ENCODE measurements around the gene GHITM.
A peak's percentile ranks its signal among the peaks of the same experiment; 100 is the strongest.
"Not testable (repeated sequence)": the region's sequence is repeated elsewhere in the genome, so short reads cannot be mapped to it uniquely, and the experiment has no call there.

Gene GHITM

DNA sequence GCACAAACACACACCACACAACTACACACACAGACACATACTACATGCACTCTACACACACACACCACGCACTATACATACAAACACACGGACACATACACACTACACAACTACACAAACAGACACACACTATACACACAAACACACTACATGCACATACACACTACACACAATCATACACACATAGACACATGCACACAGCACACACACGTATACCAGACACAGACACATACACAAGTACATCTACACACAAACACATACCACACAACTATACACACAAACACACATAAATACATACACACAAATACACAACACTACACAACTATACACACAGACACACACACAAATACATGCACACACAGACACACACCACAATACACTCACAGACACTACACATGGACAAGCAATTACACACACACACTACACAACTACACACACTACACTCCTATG is 38.9 kb downstream of the GHITM start:
- no peak for DNase-seq (ENCODE audit: low read depth)
- no peak for TF ChIP-seq CTCF (conservative IDR thresholded peaks at IDR 0.05; ENCODE audit: low read depth, low read length)
- H3K4me3 ChIP-seq (ENCODE audit: low read depth, low read length), result no peak overlapping the region

DNA sequence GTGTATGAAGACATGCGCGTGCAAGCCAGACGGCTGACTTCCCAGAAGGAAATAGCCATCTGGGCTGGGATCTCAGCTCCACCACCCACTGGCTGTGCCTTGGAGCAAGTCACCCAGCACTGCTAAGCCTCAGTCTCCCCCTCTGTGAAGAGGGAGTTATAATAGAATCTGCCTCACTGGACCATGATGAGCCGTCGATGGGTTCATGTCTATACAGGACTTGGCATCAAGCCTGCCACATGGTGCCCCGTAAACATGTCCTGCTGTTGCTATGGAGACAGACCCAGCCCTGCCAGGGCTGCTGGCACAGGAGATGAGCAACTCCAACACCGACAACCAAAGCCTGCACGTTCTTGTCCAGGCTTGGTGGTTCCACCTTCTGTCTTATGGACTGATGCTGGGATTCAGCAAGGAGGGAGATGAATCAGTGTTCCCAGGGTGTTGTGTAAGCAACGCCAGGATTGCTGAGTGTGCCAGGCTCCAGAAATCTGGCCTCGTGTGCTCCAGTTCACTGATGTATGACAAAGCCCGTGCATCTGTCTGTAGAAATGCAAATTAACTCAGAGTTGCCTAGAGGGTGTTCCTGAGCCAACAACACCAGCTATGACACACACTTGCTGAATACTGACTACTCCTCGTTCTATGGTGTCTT is 39.9 kb downstream of the GHITM start:
- no peak for TF ChIP-seq CTCF (conservative IDR thresholded peaks at IDR 0.05; ENCODE audit: low read depth, low read length)
- H3K4me3 ChIP-seq (ENCODE audit: low read depth, low read length), result no peak overlapping the region
- DNase-seq (ENCODE audit: low read depth), result peak; percentile 14

DNA sequence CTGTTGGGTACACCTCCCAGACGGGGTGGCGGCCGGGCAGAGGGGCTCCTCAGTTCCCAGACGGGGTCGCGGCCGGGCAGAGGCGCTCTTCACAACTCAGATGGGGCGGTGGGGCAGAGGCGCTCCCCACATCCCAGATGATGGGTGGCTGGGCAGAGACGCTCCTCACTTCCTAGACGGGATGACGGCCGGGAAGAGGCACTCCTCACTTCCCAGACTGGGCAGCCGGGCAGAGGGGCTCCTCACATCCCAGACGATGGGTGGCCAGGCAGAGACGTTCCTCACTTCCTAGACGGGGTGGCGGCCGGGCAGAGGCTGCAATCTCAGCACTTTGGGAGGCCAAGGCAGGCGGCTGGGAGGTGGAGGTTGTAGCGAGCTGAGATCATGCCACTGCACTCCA is 41.1 kb downstream of the GHITM start:
- H3K4me3 ChIP-seq (ENCODE audit: low read depth, low read length); DNase-seq (ENCODE audit: low read depth): not testable (repeated sequence)

DNA sequence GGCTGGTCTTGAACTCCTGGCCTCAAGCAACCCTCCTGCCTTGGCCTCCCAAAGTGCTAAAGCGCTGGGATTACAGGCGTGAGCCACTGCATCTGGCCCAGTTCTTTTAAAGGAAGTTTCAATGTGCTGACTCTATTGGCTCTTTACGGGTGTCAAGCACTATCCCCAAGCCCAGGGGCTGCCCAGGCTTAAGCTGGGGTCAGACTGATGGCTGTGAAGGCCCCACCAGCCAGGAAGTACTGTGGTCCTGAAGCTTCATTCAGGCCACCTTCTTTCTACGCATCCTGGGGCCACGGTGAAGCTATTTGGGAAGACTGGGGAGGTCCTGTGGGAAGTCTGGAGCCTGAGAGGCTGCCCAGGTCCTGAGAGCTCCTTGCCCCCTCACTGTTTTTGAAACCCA is 42.3 kb downstream of the GHITM start:
- no peak for DNase-seq (ENCODE audit: low read depth)
- H3K4me3 ChIP-seq (ENCODE audit: low read depth, low read length), result no peak overlapping the region
- no peak for TF ChIP-seq CTCF (conservative IDR thresholded peaks at IDR 0.05; ENCODE audit: low read depth, low read length)

DNA sequence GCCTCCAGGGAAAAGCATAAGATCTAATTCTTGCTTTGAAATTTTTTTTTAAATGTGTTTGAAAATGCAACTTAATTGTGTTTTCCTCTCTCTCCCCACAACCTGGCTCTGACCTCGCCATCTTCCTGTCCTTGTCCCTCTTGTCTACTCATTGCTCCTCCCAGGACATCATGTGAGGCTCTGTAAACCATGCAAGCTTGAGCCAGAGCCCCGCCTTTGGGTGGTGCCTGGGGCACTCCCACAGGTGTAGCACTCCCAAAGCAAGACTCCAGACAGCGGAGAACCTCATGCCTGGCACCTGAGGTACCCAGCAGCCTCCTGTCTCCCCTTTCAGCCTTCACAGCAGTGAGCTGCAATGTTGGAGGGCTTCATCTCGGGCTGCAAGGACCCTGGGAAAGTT is 45.2 kb downstream of the GHITM start:
- DNase-seq (ENCODE audit: low read depth), result no peak
- H3K4me3 ChIP-seq (ENCODE audit: low read depth, low read length), result no peak overlapping the region
- TF ChIP-seq CTCF (conservative IDR thresholded peaks at IDR 0.05; ENCODE audit: low read depth, low read length), result no peak

- DNase-seq (ENCODE audit: low read depth), result no peak
- no peak for TF ChIP-seq CTCF (conservative IDR thresholded peaks at IDR 0.05; ENCODE audit: low read depth, low read length)
- H3K4me3 ChIP-seq (ENCODE audit: low read depth, low read length), result no peak overlapping the region
Observed at GRCh38 chr10:84185526-84186175, 46.3 kb downstream of the GHITM start.

DNA sequence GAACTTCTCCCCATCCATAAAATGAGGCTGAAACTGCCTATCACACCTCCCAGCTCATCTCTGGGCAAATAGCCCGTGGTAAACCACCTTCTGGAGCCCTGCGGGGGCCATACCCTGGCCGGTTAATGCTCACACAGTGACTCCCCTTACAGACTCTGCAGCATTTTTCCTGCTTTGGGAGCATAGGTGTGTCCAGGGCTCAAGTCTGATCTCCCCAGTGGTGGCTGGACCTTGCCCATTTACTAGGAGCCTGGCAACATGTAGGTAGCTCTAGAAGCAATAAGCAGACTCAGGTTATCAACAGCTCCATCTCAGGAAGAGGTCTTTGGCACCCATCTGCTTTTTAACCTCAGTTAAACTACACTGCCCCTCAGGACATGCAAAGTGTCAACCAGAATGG is 49.5 kb downstream of the GHITM start:
- TF ChIP-seq CTCF (conservative IDR thresholded peaks at IDR 0.05; ENCODE audit: low read depth, low read length), result no peak
- no peak for DNase-seq (ENCODE audit: low read depth)
- H3K4me3 ChIP-seq (ENCODE audit: low read depth, low read length), result no peak overlapping the region
